ENCODE results near the gene KCNG2. TPM values are rescaled to one million over a fixed set of nuclear protein-coding genes. Genes with fewer than 3 reads are reported as not detected.

The KCNG2 gene
- total and polyA plus RNA-seq, 2 donors (not counting 1 experiment from before 2014, with no cell fraction given): not detected

GRCh38 chr18:79947054-79947755 is 149.5 kb downstream of the KCNG2 start:
- intact Hi-C loops (cut with micrococcal nuclease): no loop called here
- peaks cover 77% of the 10 kb centered on the region for H4K20me1 ChIP-seq (ENCODE audit: control insufficient read depth, insufficient read depth, low read length, poor library complexity, severe bottlenecking)
- Mint-ChIP-seq H3K27ac (no peak overlapping the region), H3K4me3 (no peak overlapping the region), H3K9me3 (ENCODE audit: insufficient read depth) (no peaks in the 10 kb centered on the region), H3K4me1 (peaks cover 57% of the 10 kb centered on the region), H3K27me3 (no peaks in the 10 kb centered on the region)
- no peak overlapping the region for H3K9ac ChIP-seq (ENCODE audit: low read length)
- ChIA-PET CTCF (interaction anchor here (1.2 kb wide), 1 partner anchor 10 kb away, joined by 3 read pairs; no protein-coding TSS in a partner anchor), POLR2A (no interaction called here)
- peaks cover 3 to 30% of the 10 kb centered on the region in 2 experiments for H3K36me3 ChIP-seq (replicated peaks in 1 of 2; ENCODE audit: control extremely low read depth in 1 of 2, control insufficient read depth in 1 of 2, extremely low read depth in 1 of 2, insufficient read depth in 2 of 2, low read length in 1 of 2)
- H3K4me3 ChIP-seq (ENCODE audit: control extremely low read depth in 1 of 5, extremely low read depth in 1 of 5, insufficient read depth in 1 of 5, low read depth in 2 of 5, low read length in 4 of 5): no peak overlapping the region
- no peaks in the 10 kb centered on the region for H3K9me3 ChIP-seq (ENCODE audit: control extremely low read depth in 1 of 3, control insufficient read depth in 2 of 3, insufficient read depth in 1 of 3, low read length in 2 of 3)
- peaks cover 89% of the 10 kb centered on the region for H3K79me2 ChIP-seq (ENCODE audit: control insufficient read depth, insufficient read depth, low read length)
- peaks cover 27 to 52% of the 10 kb centered on the region in 2 donors for H3K4me1 ChIP-seq (ENCODE audit: control insufficient read depth in 2 of 2, insufficient read depth in 2 of 2, low read length in 2 of 2)
- DNase-seq (no peak), ATAC-seq (ENCODE audit: low read depth) (no peak)
- no peak overlapping the region for H3K4me2 ChIP-seq (replicated peaks; ENCODE audit: low read depth, low read length, poor library complexity, severe bottlenecking)
- no peak overlapping the region for H3K27ac ChIP-seq (ENCODE audit: low read length in 2 of 2)
- no peak for TF ChIP-seq CTCF (IDR thresholded peaks at IDR 0.05)
- no peak for TF ChIP-seq EZH2 (IDR thresholded peaks at IDR 0.05; ENCODE audit: borderline replicate concordance, insufficient read depth, low read depth, low read length, poor library complexity, severe bottlenecking)
- H3K27me3 ChIP-seq (replicated peaks in 1 of 4; ENCODE audit: control extremely low read depth in 1 of 4, control insufficient read depth in 3 of 4, insufficient read depth in 4 of 4, low read length in 3 of 4): no peaks in the 10 kb centered on the region
- H2AFZ ChIP-seq (ENCODE audit: insufficient read depth, low read depth, low read length, poor library complexity, severe bottlenecking): no peak overlapping the region
- 100% methylated on average over 3 of the region's 14 CpGs for WGBS (ENCODE audit: insufficient coverage)

GRCh38 chr18:79947881-79948610 is 150.3 kb downstream of the KCNG2 start:
- Histone ChIP-seq H2AFZ (ENCODE audit: insufficient read depth, low read depth, low read length, poor library complexity, severe bottlenecking) (no peak overlapping the region), H3K9me3 (ENCODE audit: control extremely low read depth in 1 of 3, control insufficient read depth in 2 of 3, insufficient read depth in 1 of 3, low read length in 2 of 3) (no peaks in the 10 kb centered on the region), H3K4me3 (ENCODE audit: control extremely low read depth in 1 of 5, extremely low read depth in 1 of 5, insufficient read depth in 1 of 5, low read depth in 2 of 5, low read length in 4 of 5) (no peak overlapping the region), H3K79me2 (ENCODE audit: control insufficient read depth, insufficient read depth, low read length) (peaks cover 81% of the 10 kb centered on the region), H3K9ac (ENCODE audit: low read length) (no peak overlapping the region), H3K27me3 (replicated peaks in 1 of 4; ENCODE audit: control extremely low read depth in 1 of 4, control insufficient read depth in 3 of 4, insufficient read depth in 4 of 4, low read length in 3 of 4) (no peaks in the 10 kb centered on the region), H3K4me2 (replicated peaks; ENCODE audit: low read depth, low read length, poor library complexity, severe bottlenecking) (no peak overlapping the region), H3K36me3 (replicated peaks in 1 of 2; ENCODE audit: control extremely low read depth in 1 of 2, control insufficient read depth in 1 of 2, extremely low read depth in 1 of 2, insufficient read depth in 2 of 2, low read length in 1 of 2) (peaks cover 0 to 24% of the 10 kb centered on the region in 2 experiments), H3K4me1 (ENCODE audit: control insufficient read depth in 2 of 2, insufficient read depth in 2 of 2, low read length in 2 of 2) (peaks cover 27 to 54% of the 10 kb centered on the region in 2 donors), H3K27ac (ENCODE audit: low read length in 2 of 2) (no peak overlapping the region), H4K20me1 (ENCODE audit: control insufficient read depth, insufficient read depth, low read length, poor library complexity, severe bottlenecking) (peaks cover 68% of the 10 kb centered on the region)
- intact Hi-C loops (cut with micrococcal nuclease): no loop called here
- Mint-ChIP-seq H3K27ac (peak overlapping the region; percentile 61), H3K4me3 (no peak overlapping the region), H3K9me3 (ENCODE audit: insufficient read depth) (no peaks in the 10 kb centered on the region), H3K4me1 (peaks cover 57% of the 10 kb centered on the region), H3K27me3 (no peaks in the 10 kb centered on the region)
- CTCF ChIA-PET: interaction anchor here (1.2 kb wide), 1 partner anchor 9 kb away, joined by 3 read pairs; no protein-coding TSS in a partner anchor
- DNase-seq (no peak), ATAC-seq (ENCODE audit: low read depth) (no peak)
- 98% methylated on average over 10 of the region's 15 CpGs for WGBS (ENCODE audit: insufficient coverage)
- no peak for TF ChIP-seq CTCF (IDR thresholded peaks at IDR 0.05)
- TF ChIP-seq EZH2 (IDR thresholded peaks at IDR 0.05; ENCODE audit: borderline replicate concordance, insufficient read depth, low read depth, low read length, poor library complexity, severe bottlenecking): no peak
- POLR2A ChIA-PET: no interaction called here
